Activated naive CD4-positive, alpha-beta T cell (primary cell): ENCODE measurements around the gene MACROD1.

Experiments used
- DNase-seq, 4 experiments: peaks; one replicate each; lab custom pipeline; 2025; lab: John Stamatoyannopoulos, UW

The MACROD1 gene

DNA sequence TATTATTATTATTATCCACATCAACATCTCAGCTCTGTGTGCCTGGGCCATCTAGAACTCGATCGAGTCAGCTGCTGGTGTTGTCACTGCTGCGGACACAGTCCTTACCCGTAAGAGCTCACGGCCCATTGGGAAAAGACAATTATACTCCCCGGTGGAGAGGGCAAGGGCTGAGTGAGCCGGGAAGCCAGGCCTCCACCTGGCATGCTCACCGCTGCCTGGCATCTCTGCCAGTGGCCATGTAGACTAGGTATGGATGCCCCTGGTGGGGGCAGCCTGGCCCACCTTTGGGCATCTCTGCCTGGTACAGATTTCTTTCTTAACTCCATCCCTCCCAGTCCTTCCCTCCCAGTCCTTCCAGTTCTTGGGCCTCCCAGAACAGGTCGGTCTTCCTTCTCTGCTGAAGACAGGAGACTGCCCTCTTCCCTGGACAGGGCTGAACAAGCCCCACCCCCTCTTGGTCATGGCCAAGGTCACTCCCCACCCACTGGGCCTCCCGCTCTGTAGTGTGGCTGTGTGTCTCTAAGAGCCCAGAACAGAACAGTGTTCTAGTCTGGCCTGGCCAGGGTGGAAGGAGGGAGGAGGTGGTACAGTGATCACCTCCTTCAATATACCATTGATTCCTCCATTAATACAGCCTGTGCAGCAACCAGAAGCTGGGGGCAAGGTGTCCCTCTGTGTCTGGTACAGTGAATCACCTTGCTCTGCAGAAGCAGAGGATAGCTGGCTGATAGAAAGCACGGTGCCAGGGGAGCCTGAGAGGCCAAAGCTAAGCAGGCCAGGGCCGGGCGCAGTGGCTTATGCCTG is 72.5 kb downstream of the MACROD1 start:
- no peak for DNase-seq

- no peak for DNase-seq
These were observed 73.2 kb downstream of the MACROD1 start for GRCh38 chr11:64092761-64093136.

GRCh38 chr11:64092111-64092760 is 73.7 kb downstream of the MACROD1 start:
- DNase-seq = no peak

DNA sequence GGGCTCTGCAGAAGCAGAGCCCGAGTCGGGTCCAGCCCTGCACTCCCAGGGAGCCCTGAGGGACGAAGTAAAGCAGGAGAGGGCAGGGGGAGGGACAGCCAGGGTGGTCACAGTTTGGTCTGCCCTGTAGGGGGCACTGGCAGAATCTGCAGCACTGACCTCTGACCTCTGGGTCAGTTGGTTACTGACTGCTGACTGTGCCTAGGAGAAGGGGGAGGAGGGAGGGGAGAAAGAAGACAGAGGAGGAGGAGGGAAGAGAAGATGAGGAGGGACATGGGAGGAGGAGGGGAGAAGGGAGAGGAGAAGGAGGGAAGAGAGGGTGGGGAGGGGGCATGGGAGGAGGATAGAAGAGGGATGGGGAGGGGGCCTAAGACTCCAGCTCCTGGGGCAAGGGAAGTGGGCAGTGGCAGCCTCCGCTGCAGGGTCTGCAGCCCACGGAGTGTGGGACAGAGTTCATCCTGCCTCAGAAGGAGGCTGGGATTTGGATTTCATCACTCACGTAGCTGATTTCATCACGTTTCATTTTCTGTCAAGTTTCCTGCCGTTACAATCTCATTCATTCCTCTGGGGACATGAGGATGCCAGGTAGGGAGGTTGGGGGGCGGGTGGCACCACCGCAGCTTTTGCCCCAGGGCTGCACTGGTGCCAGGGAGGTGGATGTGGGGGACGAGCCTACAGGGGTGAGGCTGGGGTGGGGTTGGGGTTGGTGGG is 75.0 kb downstream of the MACROD1 start:
- no peak for DNase-seq

DNA sequence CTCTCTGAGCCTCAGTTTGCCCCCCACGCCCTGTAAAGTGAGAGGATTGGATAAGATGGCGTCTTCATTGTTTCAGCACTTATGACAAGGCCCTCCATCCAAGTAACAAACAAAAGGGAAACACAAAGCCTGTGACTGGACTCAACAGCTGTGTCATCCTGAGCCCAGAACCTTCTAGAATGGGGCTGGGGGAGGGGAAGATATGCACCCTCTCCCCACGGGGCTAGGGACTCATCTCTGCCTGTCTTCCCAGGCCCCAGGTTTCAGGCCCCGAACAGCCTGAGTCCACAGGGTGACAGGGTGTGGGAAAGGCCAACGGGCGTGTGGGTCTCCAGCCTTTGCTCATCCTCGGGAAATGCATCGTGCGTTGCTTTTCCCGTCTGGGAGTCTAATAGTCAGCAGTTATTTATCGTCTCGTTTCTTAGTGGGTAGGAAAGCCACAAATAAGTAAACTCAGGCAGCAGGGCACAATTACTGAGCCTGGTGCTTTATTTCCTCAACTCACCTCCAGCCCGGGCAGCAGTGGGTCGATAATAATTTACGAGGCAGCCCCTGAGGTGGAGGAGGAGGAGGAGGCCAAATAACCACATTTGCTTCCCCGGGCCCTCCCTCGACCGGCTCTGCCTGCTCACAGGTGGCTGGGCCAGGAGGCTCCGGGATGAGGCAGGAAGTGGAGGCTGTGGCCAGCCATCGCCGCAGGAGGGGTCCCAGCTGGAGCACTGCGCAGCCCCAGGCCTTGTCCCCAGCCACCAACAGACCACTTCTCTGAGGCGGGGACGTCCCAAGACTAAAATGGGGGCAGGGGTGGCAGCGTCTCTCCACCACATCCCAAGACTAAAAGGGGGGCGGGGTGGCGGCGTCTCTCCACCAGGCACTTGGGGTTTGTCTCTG is 75.8 kb downstream of the MACROD1 start:
- no peak for DNase-seq

- no peak for DNase-seq
These were observed 76.4 kb downstream of the MACROD1 start for GRCh38 chr11:64089493-64089892.

DNA sequence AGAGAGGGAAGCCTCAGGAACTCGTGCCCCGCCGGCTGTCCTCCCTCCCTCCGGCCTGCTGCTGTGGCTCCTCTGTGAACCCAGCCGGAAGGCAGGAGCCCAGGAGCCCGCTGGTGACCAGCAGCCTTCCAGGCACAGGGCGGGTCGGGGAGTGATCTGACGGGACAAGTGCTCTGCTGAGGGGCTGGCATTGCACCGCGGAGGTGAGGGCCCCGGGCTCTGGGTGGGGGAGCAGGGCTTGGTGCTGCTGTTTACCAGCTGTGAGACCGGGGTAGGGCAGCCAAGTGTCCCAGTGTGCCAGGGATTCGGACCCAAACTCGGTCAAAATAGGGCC is 76.9 kb downstream of the MACROD1 start:
- no peak for DNase-seq

DNA sequence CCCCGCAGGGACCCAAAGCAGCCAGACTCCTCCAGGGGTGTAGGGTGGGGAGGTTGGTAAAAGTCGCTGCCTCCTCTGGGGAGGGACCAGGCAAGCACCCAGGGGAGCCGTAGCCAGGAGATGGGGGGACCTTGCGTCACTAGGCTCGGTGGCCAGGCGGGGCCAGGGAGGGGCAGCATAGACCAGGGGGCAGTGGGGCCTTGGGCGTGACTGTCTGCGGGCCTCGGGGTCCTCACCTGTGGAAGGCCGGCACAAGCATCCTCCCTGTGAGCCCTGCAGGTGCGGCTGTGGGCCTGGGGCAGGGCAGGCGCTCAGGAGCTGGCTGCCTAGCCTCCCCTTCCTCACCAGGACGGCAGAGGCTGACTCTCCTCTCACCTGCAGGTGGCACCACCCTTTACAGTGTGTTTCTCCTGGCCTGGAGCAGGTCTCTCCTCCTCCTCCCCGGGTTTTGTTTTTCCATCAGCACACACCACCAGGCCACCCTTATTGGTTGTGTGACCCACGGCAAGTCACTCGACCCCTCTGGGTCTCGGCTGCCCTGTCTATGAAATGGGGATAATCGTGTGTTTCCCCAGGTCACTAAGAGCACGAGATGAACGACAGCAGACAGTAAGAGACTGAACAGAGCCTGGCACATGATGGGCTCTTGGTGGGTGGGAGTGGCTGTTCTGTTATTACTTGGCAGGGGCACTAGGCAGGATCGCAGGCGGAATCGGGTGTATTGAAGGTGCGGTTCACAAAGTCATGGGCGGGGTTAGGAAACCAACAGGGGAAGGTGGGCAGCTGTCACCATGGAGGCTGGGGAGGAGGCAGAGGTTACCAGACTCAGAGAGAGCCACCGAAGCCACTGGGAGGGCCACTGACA is 77.5 kb downstream of the MACROD1 start:
- DNase-seq = no peak

- no peak for DNase-seq
These were observed 79.4 kb downstream of the MACROD1 start for GRCh38 chr11:64086258-64087123.

GRCh38 chr11:64085906-64086257 is 80.0 kb downstream of the MACROD1 start:
- no peak for DNase-seq

DNA sequence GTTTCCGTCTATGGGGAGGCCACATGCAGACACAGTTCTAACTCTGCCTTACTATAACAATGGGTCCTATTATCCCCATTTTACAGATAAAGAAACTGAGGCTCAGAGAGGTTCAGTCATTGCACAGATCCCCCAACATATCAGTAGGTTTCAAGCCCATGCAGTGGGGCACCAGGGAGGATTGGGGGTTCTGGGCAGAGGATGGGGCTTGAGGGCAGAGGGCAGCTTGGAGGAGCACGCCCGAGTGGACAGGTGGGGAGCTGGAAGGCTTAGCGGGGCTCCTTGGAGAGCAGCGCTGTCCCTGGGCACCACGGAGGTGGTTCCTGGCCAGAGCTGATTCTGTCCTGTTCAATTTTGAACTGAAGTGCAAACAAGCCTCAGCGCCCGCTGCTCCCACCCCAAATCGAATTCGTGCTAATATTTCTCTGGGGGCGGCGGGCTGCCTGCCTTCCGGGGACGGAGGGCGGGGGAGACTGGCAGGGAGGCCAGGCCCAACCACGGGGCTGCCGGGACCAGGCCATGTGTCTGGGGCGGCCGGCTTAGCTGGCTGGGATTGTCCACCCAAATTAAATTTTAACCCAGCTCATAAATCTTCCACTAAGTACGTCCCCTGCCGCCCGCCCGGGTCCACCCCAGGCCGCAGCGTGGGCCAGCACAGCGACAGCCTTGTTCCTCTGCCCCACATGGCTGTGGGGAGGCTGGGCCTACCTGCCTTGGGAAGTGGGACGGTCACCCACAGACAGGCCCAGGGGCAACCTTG is 80.8 kb downstream of the MACROD1 start:
- no peak for DNase-seq

GRCh38 chr11:64084146-64084950 is 81.6 kb downstream of the MACROD1 start:
- DNase-seq = no peak

DNA sequence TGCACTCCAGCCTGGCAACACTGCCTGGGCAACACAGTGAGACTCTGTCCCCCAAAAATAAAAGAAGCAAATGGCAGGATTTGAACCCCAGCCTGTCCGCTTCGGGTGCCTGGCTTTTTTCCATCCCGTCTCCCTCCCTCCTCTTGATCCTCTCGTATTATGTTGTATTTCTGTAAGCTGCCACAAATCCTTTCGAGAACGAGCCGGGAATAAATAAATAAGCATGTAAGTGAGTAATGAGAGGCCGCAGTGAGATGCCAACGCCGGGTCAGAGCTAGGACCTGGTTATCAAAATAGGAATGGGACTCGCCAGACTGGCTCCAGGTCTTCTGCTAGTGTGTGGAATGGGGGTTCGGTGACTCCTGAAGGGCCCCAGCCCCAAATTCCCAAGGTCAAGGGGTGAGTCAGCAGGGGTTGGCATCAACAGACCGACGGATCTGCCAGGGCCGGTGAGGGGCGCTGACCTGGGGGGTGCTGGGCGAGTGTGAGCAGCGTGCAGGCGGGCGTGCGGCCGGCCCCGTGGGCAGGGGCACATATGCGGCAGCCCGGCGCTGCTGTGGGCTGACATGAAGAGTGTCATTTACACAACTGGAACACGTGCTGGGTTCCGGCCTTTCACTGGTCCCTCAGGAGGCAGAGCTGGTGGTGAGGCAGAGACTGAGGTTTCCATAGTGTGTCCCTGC is 82.4 kb downstream of the MACROD1 start:
- DNase-seq = no peak

- DNase-seq = no peak
These were observed 84.0 kb downstream of the MACROD1 start for GRCh38 chr11:64081745-64082442.

GRCh38 chr11:64080390-64080789 is 85.5 kb downstream of the MACROD1 start:
- DNase-seq = no peak

DNA sequence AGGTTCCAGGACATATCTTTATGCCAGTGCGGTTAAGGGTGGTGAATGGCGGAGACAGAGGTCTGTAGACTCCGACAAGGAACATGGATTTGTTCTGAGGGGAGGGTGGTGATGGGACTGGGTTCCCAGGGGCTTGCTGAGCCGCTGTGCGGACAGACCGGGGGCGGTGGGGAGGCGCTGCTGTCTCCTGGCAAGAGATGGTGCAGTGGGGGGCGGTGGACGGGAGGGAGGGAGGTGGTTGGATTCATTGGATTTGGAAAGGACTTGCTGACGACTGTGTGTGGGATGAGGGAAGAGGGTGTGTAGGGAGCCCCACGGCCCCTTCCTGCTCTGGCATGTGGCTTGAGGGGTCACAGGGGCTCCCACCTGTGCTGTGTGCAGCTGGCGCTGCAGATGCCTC is 87.0 kb downstream of the MACROD1 start:
- DNase-seq = no peak

DNA sequence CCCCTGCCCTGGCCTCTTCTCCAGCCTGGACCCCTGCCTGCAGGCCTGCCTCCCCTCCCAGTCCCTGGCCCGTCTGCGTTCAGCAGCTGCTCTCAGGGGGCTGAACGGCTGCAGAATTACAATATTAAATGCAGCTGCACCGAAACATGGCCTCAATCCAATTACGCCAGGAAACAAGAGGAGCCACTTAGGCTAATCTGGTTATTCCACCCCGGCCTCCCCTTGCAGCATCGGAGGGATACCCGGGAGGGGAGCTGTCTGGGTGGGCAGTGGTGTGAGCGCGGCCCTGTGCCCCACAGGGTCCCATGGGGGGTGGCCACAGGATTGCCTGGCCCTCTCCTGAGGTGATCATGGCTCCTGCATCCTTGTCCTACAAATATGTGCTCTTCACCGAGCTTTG is 87.6 kb downstream of the MACROD1 start:
- DNase-seq = no peak

GRCh38 chr11:64077607-64078006 is 88.3 kb downstream of the MACROD1 start:
- no peak for DNase-seq
